Uterus (tissue), 4 donors: ENCODE results near the gene SLC5A4. TPM values are rescaled to one million over a fixed set of nuclear protein-coding genes. Genes with fewer than 3 reads are reported as not detected.
"Not testable (repeated sequence)": the region's sequence is repeated elsewhere in the genome, so short reads cannot be mapped to it uniquely, and the experiment has no call there.

Source experiments
- DNase-seq, 2 donors: peaks; one replicate each; pipeline ENCODE4 v3.0.0-alpha.2; 2019 to 2020
- H3K27ac ChIP-seq, 2 donors: fragments of 200-600 bp; sonication (generic); 1 replicate in 1 of 2; 2 replicates in 1 of 2; pipeline ENCODE4 v1.5.1; 2016 to 2018
- H3K27me3 ChIP-seq, 2 donors: fragments of 200-600 bp; sonication (generic); one replicate each; pipeline ENCODE4 v1.5.1; 2018 to 2019; ENCODE audit warnings: control low read depth in 1 of 2
- H3K36me3 ChIP-seq, 2 donors: fragments of 200-600 bp; sonication (generic); one replicate each; pipeline ENCODE4 v1.5.1; 2019; ENCODE audit warnings: control low read depth in 1 of 2
- H3K4me1 ChIP-seq, 2 donors: fragments of 200-600 bp; sonication (generic); one replicate each; pipeline ENCODE4 v1.5.1; 2018 to 2019; ENCODE audit warnings: control low read depth in 1 of 2
- H3K4me3 ChIP-seq, 2 donors: fragments of 200-600 bp; sonication (generic); 1 replicate in 1 of 2; 2 replicates in 1 of 2; pipeline ENCODE4 v1.5.1; 2018 to 2019; ENCODE audit warnings: mild to moderate bottlenecking in 1 of 2
- H3K9me3 ChIP-seq, 2 donors: fragments of 200-600 bp; sonication (generic); one replicate each; pipeline ENCODE4 v1.5.1; 2019; ENCODE audit warnings: control low read depth in 1 of 2
- CTCF ChIP-seq, 4 experiments: fragments of 200-600 bp in 2 of 4; fragments of 450-650 bp in 2 of 4; sonication (generic) in 2 of 4; IDR thresholded peaks; one replicate each; pipeline ENCODE4 v1.5.1; 2016 to 2019; ENCODE audit warnings: antibody characterized with exemption in 4 of 4, mild to moderate bottlenecking in 2 of 4, moderate library complexity in 1 of 4
- POLR2A ChIP-seq, 2 donors: fragments of 450-650 bp; IDR thresholded peaks; one replicate each; pipeline ENCODE4 v1.6.1; 2016; ENCODE audit warnings: antibody characterized with exemption in 2 of 2, mild to moderate bottlenecking in 1 of 2, moderate library complexity in 1 of 2
- intact Hi-C: fragments of 100-400 bp; cut with DNase I; formaldehyde crosslinking; loops from one replicate; pipeline ENCODE4 v1.15.1; 2023; ENCODE audit warnings: low total_unique reads
- total RNA-seq, 4 donors: library from RNA; depleted of rRNA in 3 of 4; stranded (reverse); fragments of >200 nt in 3 of 4; gene quantifications; one replicate each; pipeline versions ENCODE4 v1.1.0 to v1.2.4, GENCODE V29; 2014 to 2023
- donor health status: DM: yes; HTN: yes; CAD: no.

SLC5A4 gene
- total RNA-seq, result 1 to 10 TPM in 2 of 4 donors, not detected in 2; 4.7 to 4.9 TPM

GRCh38 chr22:32255217-32255616, at the start of gene SLC5A4:
Gene SLC5A4, minus strand, starts transcription at chr22:32255347. Its CDS starts 18 bp downstream, at chr22:32255329.
- Histone ChIP-seq H3K27ac (no peak within 1 kb of the TSS), H3K4me3 (no peak within 1 kb of the TSS), H3K9me3 (no peaks in the 10 kb centered on the region), H3K27me3 (no peaks in the 10 kb centered on the region), H3K4me1 (no peaks in the 10 kb centered on the region), H3K36me3 (no peaks in the 10 kb centered on the region)
- TF ChIP-seq POLR2A (IDR thresholded peaks at IDR 0.05) (no peak), CTCF (IDR thresholded peaks at IDR 0.05) (no peak)
- intact Hi-C loops, result no loop called here
- no peak for DNase-seq

GRCh38 chr22:32293921-32294320, 38.8 kb upstream of the SLC5A4 start:
- not testable (repeated sequence) for DNase-seq

GRCh38 chr22:32286290-32286840, 31.2 kb upstream of the SLC5A4 start:
- Histone ChIP-seq H3K4me3 (no peak overlapping the region), H3K4me1 (no peaks in the 10 kb centered on the region), H3K9me3 (no peaks in the 10 kb centered on the region), H3K27me3 (no peaks in the 10 kb centered on the region), H3K27ac (no peak overlapping the region), H3K36me3 (no peaks in the 10 kb centered on the region)
- DNase-seq, result no peak
- intact Hi-C loops, result no loop called here
- TF ChIP-seq POLR2A (IDR thresholded peaks at IDR 0.05), result no peak
- no peak for TF ChIP-seq CTCF (IDR thresholded peaks at IDR 0.05)

More at GRCh38 chr22:32293921-32294320, 38.8 kb upstream of the SLC5A4 start:
- H3K27me3 ChIP-seq, H3K36me3 ChIP-seq, H3K27ac ChIP-seq, H3K4me3 ChIP-seq, intact Hi-C loops, H3K4me1 ChIP-seq, H3K9me3 ChIP-seq: not testable (repeated sequence)

DNA sequence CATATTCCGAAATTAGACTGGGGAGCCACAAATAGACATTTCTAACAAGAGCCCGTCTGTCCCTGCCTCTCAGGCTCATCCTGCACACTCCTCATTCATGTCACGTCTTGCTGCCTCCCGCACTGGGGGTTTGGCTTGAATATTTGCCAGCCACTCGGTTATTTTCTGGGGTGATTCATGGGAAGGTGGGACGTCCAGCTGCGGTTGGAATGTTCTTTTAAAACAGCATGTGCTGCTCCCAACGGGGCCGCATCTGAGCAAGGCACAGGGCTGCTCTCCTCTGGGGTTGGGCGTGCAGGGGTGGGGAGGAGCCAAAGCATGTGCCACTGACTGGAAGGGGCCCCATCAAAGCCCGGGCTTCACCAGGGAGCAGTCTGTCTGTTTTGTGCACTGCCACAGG, 25.9 kb upstream of the SLC5A4 start:
- no peak for DNase-seq
- intact Hi-C loops, result no loop called here

GRCh38 chr22:32275353-32275752, 20.2 kb upstream of the SLC5A4 start:
- H3K4me1 ChIP-seq, H3K27me3 ChIP-seq, H3K36me3 ChIP-seq, H3K4me3 ChIP-seq, H3K27ac ChIP-seq, intact Hi-C loops, DNase-seq, H3K9me3 ChIP-seq: not testable (repeated sequence)

More for the DNA sequence above, 25.9 kb upstream of the SLC5A4 start:
- no peak for TF ChIP-seq CTCF (IDR thresholded peaks at IDR 0.05)
- TF ChIP-seq POLR2A (IDR thresholded peaks at IDR 0.05), result no peak
- Histone ChIP-seq H3K27ac (no peak overlapping the region), H3K27me3 (no peaks in the 10 kb centered on the region), H3K36me3 (no peaks in the 10 kb centered on the region), H3K4me3 (no peak overlapping the region), H3K4me1 (no peaks in the 10 kb centered on the region), H3K9me3 (no peaks in the 10 kb centered on the region)

GRCh38 chr22:32271389-32271788, 16.2 kb upstream of the SLC5A4 start:
- Histone ChIP-seq H3K4me3 (no peak overlapping the region), H3K36me3 (no peaks in the 10 kb centered on the region), H3K4me1 (no peaks in the 10 kb centered on the region), H3K27me3 (no peaks in the 10 kb centered on the region), H3K27ac (no peak overlapping the region), H3K9me3 (no peaks in the 10 kb centered on the region)
- DNase-seq, result no peak
- TF ChIP-seq POLR2A (IDR thresholded peaks at IDR 0.05) (no peak), CTCF (IDR thresholded peaks at IDR 0.05) (no peak)
- intact Hi-C loops, result no loop called here
